AG09309 (cell line): Measurements from ENCODE around the gene ANKZF1.

Source experiments
- DNase-seq: peaks from one replicate; pipeline ENCODE4 v3.0.0-alpha.2; 2010; ENCODE audit warnings: low read depth
- H3K4me3 ChIP-seq: 2 replicates; pipeline ENCODE4 v1.5.1; 2011; ENCODE audit warnings: mild to moderate bottlenecking, low read depth, low read length, moderate library complexity; ENCODE audit not compliant: control insufficient read depth
- CTCF ChIP-seq: IDR thresholded peaks from 2 replicates; pipeline ENCODE4 v1.5.1; 2011; ENCODE audit warnings: mild to moderate bottlenecking, low read depth, low read length, inconsistent platforms; ENCODE audit not compliant: insufficient read depth, control insufficient read depth; ENCODE audit errors: missing control alignments

ANKZF1 gene

DNA sequence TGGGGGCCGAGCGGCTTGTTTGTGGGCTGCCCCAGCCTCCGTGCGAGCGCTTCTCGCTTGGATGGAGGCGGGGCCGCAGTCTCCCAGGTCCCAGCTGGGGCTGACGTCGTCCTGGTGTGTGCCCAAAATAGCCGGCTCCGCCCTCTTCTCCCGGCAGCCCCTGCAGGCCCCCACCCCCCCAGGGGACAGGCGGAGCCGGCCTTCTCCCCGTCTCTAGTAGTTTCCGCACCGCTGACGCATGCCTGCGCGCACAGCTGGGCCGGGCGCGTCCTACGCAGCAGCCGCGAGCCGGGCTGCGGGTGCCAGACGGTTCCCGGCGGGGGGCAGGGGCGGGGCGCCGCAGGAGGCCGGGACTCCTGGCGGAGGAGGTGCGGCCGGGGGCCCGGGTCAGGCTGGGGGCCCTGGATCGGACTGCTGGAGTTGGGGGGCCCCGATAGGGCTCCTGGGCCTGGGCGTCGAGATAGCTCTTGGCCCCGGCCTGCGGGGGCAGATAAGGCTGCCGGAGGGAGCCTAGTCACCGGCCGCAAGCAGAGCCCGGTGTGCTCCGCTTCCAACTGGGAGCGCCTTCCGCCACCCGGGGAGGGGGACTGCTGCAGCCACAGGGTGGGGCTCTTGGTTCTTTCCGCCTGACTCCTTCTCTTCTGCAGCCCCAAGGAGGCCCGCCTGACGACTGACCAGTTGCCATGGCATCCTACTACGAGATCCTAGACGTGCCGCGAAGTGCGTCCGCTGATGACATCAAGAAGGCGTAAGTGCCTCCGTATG is 49.7 kb downstream of the ANKZF1 start, which contains the start of gene DNAJB2:
Gene DNAJB2, plus strand, starts transcription at position 216 of the 765 bp plus-strand sequence. Its CDS starts 468 bp downstream, at position 684.
- peak; percentile 26 for TF ChIP-seq CTCF
- peak within 1 kb of the TSS; percentile 78 for H3K4me3 ChIP-seq
- DNase-seq: peak; percentile 96

DNA sequence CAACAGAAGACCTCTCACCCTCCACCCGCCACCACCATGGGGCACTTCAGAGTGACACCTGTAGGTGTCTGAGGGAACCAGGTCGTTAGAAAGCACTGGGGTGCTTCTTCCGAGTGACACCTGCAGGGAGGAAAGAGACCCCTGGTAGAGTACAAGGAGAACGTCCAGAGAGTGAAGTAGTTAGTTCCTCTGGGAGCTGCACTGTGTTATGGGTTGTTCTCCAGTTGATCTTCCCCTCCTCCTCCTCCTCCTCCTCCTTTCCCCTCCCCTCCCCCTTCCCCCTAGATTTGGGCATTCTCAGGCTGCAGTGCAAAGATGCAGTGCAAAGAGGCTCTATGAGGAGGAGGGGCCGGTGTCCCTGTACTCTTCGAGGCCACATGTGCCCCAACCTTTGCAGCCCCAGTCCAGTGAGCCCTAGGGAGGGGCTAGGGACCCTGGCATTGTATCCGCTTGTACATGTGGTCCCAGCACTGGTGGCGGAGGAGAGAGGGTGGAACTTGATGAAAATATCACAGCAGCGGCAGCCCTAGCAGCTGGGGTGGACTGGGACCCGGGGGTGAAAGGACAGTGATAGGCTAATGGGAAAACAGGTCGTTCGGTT is 50.4 kb downstream of the ANKZF1 start:
- TF ChIP-seq CTCF: no peak
- no peak for DNase-seq
- peak overlapping the region; percentile 78 for H3K4me3 ChIP-seq

DNA sequence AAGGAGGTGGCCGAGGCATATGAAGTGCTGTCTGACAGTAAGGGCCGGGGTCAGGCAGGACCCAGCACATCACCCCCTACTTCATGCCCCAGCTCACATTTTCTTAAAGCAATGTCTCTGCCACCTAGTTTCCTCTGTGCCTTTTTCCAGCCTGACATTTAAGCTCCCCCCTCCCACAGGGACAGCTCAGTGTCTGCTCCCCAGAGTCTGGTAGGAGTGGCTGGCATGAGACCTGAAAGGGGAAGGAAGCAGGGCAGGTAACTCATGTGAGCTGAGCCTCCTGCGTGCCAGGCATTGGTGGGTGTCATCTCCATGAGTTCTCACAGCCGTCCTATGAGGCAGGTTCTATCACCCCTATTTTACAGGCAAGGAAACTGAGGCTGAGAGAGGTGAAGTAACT is 51.0 kb downstream of the ANKZF1 start:
- no peak overlapping the region for H3K4me3 ChIP-seq
- TF ChIP-seq CTCF: no peak
- no peak for DNase-seq

GRCh38 chr2:219281588-219281987 is 52.0 kb downstream of the ANKZF1 start:
- DNase-seq: no peak
- TF ChIP-seq CTCF: no peak
- no peak overlapping the region for H3K4me3 ChIP-seq

GRCh38 chr2:219282375-219282774 is 52.8 kb downstream of the ANKZF1 start:
- no peak overlapping the region for H3K4me3 ChIP-seq
- no peak for DNase-seq

More at GRCh38 chr2:219282375-219282774, 52.8 kb downstream of the ANKZF1 start:
- no peak for TF ChIP-seq CTCF
